GM18907 (cell line): ENCODE results near the gene NABP2.

Source experiments
- ATAC-seq: cut with Tn5 transposase; IDR thresholded peaks from one replicate; pipeline ENCODE4 v1.9.1; 2021; ENCODE audit warnings: mild to moderate bottlenecking, moderate library complexity; ENCODE audit not compliant: unreplicated experiment

The NABP2 gene

DNA sequence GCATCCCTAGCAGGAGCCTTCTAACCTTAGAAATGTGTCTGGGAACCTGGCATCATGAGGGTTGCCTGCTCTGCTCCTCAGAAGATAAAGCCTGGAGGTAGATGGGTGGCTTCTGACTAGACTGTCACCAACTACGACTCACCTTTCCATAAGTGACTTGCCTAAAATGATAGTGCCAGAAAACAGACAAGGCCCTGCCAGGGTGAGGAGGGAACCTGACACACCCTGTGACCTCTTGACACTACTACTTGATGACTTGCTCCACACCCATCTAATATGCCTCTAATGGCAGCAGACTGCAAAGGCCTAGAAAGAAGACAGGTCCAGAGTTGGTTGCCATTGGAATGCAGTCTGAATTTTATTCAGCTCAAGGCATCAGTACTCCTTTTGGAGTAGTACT is 11.8 kb upstream of the NABP2 start:
- no peak for ATAC-seq

DNA sequence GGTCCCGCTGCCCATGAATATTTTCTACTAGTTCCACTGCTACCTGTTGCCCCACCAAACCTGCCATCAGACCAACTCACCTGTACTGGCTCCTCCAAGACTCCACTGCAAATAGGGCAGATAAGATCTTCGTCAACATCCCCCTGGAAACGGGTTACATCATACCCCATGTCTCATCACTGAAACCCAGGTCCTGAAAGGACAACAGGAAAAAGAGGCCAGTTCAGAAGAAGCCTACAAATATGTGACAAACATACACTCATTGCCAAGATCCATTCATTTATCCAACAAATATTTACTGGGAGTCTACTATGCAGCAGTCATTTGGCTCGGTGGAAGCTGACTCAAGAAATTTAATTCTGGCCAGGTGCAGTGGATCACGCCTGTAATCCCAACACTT is 10.3 kb upstream of the NABP2 start:
- no peak for ATAC-seq

DNA sequence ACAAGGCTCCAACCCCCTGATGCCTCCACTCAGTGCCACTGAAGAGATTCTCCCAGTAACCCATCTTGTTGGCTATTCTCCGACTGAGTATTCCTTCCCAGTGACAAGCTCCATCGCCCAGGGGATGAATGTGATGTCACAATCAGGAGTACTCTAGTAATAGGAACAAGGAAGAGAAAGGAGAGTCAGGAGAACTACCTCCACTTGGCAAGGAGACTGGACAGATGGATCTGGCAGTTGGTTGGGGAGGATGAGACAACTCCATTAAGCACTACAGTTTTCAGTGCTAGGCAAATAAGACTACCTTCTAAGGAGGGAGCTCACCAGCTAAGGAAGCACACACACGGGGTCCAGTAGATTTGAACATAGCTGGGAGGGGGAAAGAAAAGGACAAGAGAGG is 7.7 kb upstream of the NABP2 start:
- ATAC-seq = no peak

DNA sequence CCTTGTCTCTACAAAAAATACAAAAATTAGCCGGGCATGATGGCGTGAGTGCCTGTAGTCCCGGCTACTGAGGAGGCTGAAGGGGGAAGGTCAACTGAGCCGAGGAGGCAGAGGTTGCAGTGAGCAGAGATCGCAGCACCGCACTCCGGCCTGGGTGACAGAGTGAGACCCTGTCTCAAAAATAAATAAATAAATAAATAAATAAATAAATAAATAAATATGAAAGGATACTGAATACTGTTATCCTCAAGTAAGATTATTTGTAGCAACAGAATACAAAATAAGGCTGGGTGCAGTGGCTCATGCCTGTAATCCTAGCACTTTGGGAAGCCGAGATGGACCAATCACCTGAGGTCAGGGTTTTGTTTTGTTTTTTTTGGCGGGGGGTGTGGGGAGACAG is 4.3 kb upstream of the NABP2 start:
- ATAC-seq = no peak

DNA sequence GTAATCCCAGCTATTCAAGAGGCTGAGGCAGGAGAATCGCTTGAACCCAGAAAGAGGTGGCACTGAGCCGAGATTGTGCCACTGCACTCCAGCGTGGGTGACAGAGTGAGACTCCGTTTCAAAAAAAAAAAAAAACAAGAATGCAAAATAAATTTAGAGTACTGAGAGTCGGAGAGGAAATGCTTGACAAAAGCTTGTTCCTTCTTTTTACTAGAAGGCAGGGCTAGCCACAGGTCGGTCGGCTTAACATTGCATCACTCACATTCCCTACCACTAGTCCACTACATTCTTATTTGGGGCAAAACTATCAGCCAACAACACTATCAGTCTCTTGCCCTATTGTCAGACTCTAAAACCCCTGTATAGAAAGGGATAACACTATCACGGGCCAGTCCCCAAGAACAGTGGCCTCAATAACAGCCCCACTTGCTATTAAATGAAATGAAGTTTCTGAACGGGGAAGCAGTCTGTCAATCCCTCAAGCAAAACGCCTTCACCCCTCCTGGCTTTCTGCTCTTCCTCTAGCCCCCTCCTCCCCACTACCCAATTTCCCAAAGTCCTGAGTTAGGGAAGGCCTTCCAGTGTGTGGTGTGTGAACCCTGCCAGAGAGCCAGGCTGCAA is 3.4 kb upstream of the NABP2 start:
- no peak for ATAC-seq

DNA sequence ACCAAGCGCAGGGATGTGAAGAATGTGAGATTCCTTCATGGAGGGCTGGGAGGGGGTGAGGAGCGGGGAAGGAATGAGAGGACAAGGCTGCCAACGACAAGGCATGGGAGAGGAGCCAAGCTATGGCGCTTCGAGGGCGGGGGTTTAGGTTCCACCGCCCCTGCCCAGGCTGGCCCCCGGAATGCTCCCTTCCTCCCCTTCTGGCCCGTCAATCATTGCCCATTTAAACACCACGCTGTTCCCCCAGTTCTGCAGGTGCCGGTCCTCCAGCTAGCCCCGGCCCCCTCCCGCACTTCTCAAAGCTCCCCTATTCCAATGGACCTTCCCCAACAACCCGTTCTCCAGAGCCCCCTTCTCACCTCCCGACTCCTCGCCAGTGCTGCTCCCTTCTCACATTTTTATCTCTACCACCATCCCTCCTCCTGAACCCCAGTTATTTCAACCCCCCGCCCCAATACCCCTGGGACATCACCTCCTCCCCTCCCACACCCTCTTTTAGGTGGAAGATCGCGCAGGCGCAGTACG is 2.8 kb upstream of the NABP2 start:
- ATAC-seq = peak; percentile 25

DNA sequence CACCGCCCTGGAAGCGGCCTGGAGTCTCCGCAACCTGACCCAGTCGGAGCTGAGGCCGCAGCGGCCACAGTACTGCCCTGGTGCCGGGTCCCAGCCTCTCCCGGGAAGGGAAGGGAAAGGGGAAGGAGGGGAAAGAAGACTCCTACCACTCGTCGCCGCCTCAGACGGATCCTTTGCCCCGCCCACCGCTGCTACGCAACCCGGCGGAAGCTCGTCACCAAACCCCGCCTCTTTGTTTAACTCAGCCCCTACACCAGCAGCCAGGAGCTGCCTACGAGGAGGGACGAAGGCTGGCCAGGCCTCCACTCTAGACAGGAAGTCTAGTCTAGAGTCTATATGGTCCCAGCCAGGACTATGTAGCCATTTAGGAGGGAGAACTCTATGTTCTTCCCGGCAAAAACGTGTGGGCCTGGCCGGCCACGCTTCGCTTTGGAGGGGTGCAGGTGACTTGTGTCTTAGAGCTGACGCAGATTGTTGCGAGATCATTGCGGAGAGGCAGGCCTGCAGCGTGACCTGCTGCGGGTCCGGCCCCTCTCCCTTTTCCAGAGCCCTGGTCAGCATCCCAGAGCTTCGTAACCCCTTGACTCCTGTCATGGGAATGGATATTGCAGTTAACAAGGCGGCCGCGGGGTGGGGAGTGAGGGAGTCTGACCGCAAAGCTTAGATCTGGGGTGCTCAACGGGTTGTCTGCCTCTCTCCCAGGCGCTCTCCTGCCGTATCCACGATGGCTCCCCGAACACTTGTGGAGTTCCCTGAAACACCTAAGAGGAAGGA is 2.2 kb upstream of the NABP2 start, which contains the start of gene RNF41:
RNF41 (minus strand) TSS at position 166 of the 774 bp plus-strand sequence. CDS start 7,875 bp downstream, outside the sequence.
- ATAC-seq = peak; percentile 85

DNA sequence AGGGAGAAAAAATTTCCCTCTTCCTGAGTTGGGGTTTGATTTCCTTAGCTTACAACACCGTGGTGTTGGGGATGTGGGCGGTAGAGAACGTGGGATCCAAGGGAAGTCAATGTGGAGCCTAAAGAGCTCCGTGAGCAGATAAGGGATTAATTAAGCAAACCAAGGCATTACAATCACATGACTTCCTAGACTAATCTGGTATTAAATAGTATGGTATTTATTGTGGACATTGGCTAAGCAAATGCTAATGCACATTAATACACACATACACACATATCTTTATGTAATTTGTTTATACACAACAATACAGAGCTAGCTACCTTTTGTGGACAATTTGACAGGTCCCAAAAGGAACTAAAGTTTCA is 1.6 kb upstream of the NABP2 start:
- ATAC-seq = no peak

DNA sequence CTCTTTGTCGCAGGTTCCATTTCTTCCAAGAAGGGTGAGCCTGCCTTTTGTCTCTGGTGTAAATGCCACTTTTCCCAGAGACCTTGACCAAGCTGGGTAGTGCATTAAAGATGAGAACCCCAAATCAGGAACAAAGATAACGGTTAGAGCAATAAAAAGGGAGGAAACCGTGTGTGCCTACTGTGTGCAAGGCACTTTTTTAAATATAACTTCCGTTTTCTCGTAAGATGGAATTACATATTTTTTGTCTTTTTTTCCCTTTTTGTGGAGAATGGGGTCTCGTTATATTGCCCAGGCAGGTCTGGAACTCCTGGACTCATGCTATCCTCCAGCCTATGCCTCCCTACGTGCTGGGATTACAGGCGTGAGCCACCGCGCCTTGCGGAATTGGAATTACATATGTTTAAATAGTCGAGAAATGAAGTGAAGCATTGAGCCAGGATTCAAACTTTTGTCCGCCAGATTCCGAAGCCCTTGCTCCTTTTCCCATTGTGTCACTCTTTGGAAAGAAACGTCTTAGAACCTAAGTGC is 506 bp upstream of the NABP2 start:
- ATAC-seq = no peak

DNA sequence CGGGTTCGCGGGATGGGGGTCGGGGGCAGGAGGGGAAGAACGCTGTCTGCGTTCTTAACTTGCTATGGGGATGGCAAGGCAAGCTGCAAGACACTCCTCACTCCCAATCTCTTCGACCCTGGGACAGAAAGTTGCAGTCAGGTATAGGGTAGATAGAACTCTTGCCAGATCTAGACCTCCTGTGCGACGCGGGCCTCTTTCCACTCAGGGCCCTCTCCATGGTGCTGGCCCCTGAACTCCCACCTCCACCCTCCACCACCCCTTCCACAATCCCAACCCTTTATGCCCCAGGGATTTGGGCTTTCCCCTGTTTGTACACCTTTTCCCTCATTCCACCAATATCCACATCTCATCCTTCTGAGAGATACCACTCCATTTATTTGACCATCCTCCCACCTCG is 812 bp downstream of the NABP2 start:
- ATAC-seq = no peak

DNA sequence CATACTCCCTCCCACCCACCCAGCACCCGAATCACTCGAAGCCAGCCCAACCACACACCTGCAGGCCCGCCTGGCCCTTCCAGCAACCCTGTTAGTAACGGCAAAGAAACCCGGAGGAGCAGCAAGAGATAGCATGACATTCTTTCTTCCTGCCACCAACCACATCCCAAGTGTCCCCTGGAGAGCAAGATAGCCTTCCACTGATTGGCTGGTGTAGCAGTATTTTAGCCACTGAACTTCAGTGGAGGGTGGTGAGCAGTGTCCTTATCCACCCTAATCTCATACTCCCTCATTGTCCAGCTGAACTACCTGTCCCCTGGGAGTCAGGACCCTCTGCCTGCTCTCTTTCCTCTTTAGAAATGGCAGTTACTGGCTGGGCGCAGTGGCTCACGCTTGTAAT is 4.9 kb downstream of the NABP2 start:
- no peak for ATAC-seq

DNA sequence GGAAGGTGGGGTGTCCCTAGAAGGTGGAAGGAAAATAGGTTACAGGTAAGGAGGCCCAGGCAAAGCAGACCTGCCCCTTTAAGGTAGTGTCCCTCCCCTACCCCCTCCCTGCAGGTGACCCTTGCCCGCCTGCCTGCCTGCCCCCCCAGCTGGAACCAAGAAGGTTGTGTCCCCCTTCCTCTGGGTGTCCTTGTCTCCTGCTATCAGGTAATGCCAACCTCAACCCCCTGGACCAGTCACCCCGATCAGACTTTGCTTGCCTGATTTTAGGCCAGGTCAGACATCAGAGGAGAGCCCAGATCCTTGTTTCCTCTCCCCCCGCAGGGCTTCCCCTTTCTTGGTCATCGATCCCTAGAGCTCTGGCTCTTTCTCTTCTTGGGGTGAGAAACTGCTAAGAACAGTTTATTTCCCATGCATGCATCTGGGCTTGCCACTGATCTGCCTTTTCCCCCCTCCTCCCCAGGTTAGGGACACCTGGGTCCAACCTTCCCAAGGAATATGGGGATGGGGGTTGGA is 5.8 kb downstream of the NABP2 start, which contains the start of gene SLC39A5:
SLC39A5 (plus strand) TSS at position 136 of the 516 bp plus-strand sequence. CDS start 1,224 bp downstream, outside the sequence.
- ATAC-seq = no peak

DNA sequence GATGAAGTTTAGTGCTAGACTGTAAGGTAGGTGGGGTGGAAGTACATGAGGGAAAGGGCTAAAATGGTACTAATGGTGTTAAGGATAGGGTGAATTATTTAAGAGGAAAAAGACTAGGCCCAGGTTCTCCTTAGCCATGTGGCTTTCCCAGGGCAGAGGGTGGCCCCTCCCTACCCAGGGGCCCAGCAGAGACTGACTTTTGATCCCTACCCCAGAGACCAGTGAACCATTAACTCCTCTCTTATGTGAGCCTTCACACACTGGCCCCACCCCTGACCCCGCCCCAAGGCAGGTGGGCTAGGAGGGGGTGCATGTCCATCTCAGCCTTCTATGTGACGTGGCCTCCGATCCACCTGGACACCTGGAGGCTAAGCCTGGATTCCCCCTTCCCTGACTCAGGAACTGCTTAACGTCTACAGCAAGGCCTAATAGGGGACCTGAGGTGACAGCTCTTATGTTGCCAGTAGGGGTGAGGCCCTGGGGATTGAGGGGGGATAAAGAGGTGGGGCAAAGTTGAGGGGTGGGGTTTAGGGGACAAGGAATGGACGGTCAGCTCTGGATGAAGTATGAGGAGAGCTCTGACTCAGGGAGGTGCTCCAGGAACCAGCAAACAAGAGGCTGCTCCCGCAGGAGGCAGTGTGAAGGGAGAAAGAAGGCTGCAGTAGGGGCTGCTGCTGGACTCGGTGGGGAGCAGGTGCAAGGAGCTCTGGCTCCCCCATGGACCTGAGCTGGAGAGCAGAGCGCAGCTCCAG is 6.5 kb downstream of the NABP2 start:
- ATAC-seq = no peak

DNA sequence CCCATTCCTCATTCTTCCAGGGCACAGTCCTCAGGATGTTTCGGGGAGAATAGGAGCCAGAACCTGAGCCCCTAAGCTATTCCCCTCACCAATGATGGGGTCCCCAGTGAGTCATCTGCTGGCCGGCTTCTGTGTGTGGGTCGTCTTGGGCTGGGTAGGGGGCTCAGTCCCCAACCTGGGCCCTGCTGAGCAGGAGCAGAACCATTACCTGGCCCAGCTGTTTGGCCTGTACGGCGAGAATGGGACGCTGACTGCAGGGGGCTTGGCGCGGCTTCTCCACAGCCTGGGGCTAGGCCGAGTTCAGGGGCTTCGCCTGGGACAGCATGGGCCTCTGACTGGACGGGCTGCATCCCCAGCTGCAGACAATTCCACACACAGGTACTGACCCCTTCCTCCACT is 7.0 kb downstream of the NABP2 start:
- ATAC-seq = no peak

DNA sequence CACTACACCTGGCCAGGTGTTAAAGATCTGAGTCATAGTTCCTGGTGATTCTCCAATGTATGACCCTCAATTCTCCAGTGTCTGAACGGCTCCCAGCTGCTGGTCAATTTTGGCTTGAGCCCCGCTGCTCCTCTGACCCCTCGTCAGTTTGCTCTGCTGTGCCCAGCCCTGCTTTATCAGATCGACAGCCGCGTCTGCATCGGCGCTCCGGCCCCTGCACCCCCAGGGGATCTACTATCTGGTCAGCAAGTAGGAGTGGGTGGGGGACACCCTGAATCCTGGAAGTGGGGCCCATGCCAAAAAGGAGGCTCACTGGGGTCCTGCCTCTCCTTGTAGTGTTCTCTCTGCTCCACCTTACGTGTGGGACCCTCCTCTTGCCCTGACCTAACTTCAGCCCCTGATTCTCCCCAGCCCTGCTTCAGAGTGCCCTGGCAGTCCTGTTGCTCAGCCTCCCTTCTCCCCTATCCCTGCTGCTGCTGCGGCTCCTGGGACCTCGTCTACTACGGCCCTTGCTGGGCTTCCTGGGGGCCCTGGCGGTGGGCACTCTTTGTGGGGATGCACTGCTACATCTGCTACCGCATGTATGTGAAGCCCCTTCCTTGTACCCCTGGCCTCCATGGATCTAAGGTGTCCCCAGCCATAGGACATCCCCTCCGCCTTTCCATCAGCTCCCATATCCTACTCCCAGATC is 10.7 kb downstream of the NABP2 start:
- no peak for ATAC-seq

DNA sequence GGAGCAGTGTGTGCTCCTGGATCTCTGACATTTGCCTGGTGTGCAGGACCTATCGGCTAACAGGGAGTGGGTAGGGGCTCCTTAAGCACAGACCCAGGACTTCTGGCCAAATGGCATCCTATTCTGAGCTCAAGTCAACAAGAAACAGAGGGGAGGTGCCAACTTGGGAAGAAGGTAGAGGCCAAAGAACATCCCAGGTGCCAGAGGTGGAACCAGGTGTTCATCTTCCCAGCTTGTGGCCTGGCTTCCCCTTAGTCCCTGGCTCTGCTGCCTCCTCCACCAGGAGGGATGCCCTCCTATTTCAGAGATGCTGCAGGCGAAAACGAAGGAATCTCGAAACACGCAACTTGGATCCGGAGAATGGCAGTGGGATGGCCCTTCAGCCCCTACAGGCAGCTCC is 11.9 kb downstream of the NABP2 start:
- no peak for ATAC-seq

DNA sequence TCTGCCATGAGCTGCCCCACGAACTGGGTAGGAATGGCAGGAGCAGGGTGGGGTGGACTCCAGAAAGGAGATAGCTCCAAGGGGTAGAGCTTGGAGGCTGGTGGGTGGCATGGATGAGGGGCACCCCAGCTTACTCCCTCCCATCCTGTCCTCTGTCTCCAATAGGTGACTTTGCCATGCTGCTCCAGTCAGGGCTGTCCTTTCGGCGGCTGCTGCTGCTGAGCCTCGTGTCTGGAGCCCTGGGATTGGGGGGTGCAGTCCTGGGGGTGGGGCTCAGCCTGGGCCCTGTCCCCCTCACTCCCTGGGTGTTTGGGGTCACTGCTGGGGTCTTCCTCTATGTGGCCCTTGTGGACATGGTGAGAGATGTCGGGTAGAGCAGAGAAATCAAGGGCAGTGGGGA is 12.8 kb downstream of the NABP2 start:
- no peak for ATAC-seq

DNA sequence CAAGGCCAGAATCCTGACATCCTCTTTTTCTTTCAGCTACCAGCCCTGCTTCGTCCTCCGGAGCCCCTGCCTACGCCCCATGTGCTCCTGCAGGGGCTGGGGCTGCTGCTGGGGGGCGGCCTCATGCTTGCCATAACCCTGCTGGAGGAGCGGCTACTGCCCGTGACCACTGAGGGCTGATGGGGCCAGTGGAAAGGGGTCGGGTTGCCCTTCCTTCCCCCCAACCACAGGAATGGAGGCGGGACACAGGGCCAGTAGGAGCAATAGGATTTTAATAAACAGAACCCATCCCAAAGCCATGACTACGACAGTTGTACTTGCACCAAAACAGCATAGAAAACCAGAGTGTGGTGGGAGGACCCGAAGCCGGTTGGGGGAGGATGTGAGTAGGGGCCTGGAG is 13.4 kb downstream of the NABP2 start:
- no peak for ATAC-seq

DNA sequence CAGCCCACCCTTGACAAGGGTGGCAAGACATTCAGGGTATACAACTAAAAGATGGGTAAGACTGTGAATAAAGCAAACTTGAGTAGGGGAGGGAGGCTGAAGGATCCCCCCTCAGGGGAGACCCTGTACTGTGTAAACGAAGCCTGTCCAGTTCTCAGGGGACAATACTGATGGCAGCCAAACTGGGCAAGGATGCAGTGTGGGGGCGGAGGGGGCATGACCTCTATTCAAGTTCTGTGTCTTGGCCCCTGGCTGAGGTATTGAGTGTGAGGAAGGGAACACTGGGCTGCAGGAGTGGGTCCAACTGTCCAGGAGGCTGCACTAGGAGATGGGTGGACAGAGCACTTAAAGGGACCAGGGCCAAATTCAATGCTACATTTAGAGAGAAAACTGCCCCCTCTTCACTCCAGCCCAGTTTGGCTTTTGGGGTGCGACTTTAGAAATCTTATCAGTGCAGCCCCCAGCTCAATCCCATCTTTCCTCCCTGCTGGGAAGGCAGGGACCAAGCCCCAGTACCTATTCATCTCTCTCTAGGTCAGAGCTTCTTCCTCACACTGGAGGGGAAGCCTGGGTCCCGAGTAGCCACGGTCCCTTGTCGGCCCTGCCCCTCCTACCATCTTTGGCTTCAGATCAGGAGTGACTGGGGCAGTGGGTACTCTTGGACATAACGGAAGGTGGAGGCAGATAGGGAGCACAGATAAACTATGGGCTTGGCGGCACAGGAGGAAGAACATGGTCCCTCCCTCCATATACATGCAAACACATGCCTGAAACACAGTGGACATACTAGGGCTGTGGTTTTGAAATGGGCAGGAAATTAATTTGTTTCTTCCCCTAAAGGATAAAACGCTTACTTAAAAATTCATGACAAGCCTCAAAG is 17.5 kb downstream of the NABP2 start:
- no peak for ATAC-seq

DNA sequence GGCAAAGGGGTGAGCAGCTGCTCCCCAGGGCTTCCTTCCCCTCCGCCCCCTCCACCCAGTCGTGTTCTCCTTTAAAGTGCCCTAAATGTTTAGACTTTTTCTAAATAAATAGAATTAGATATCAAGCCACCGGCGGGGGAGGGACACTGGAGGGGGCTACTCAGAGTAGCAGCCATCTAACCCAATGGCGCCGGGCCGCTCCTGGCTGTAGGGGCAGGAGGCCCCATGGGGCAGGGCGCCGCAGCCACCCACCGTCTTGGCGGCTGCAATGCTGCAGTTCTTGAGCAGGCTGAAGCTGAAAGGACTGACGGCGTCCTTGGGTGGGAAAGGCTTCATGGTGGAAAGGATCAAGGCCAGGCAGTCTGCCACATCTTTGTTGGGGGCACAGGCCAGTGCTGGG is 18.8 kb downstream of the NABP2 start:
- no peak for ATAC-seq
